A673 (cell line): ENCODE results near the gene PTK7.

ENCODE experiments used
- EZH2 ChIP-seq: fragments of 200-600 bp; sonication (generic); IDR thresholded peaks from 2 replicates; pipeline ENCODE4 v1.6.1; 2017; ENCODE audit warnings: borderline replicate concordance, low read depth, mild to moderate bottlenecking, mixed read lengths, antibody characterized with exemption, low read length; ENCODE audit not compliant: poor library complexity, severe bottlenecking
- TF ChIP-seq, protein P1 (sequence below): fragments of 300-800, 200-600 bp; sonication (generic); conservative IDR thresholded peaks from 2 replicates; pipeline ENCODE4 v1.5.1; 2017; ENCODE audit warnings: low read depth, mild to moderate bottlenecking, antibody characterized with exemption, low read length, moderate library complexity, mixed read lengths

- TF ChIP-seq, protein P1, sequence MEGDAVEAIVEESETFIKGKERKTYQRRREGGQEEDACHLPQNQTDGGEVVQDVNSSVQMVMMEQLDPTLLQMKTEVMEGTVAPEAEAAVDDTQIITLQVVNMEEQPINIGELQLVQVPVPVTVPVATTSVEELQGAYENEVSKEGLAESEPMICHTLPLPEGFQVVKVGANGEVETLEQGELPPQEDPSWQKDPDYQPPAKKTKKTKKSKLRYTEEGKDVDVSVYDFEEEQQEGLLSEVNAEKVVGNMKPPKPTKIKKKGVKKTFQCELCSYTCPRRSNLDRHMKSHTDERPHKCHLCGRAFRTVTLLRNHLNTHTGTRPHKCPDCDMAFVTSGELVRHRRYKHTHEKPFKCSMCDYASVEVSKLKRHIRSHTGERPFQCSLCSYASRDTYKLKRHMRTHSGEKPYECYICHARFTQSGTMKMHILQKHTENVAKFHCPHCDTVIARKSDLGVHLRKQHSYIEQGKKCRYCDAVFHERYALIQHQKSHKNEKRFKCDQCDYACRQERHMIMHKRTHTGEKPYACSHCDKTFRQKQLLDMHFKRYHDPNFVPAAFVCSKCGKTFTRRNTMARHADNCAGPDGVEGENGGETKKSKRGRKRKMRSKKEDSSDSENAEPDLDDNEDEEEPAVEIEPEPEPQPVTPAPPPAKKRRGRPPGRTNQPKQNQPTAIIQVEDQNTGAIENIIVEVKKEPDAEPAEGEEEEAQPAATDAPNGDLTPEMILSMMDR, result no peak
- no peak for TF ChIP-seq EZH2
Measured at GRCh38 chr6:43146261-43146660, 70.1 kb downstream of the PTK7 start.
